Endothelial cell of umbilical vein (primary cell): Measurements from ENCODE around the gene NUMBL. TPM values are rescaled to one million over a fixed set of nuclear protein-coding genes. Genes with fewer than 3 reads are reported as not detected.

Experiments
- BruUV-seq: library from RNA; stranded (reverse); fragments of 400-500 nt; replicated peaks from 2 replicates; lab custom pipeline; 2021; lab: Mats Ljungman, UMichigan
- CTCF ChIA-PET: fragments of 300-600, 350-600 bp; sonication (Branson Sonifier 250); formaldehyde crosslinking; loops from one replicate; lab custom pipeline; 2021; ENCODE audit warnings: antibody characterized with exemption, inconsistent platforms; lab: Charles Lee
- POLR2A ChIA-PET: fragments of 300-600, 350-600 bp; sonication (Branson Sonifier 250); formaldehyde crosslinking; loops from one replicate; lab custom pipeline; 2021; ENCODE audit warnings: antibody characterized with exemption, inconsistent platforms; lab: Charles Lee
- DNase-seq: peaks from one replicate; pipeline ENCODE4 v3.0.0-alpha.2; 2011; ENCODE audit warnings: low read depth, low spot score
- FAIRE-seq: peaks from 2 replicates; lab custom pipeline; 2011; peaks lifted over from hg19 to GRCh38; lab: Jason Lieb, UNC
- H2AFZ ChIP-seq: 2 replicates; pipeline ENCODE4 v1.6.0; 2012; ENCODE audit warnings: low read depth, low read length, control low read depth, inconsistent platforms
- H3K27ac ChIP-seq: 2 replicates; pipeline ENCODE4 v1.5.1; 2011; ENCODE audit warnings: low read depth, mild to moderate bottlenecking, control low read depth, low read length, moderate library complexity; ENCODE audit not compliant: insufficient read depth
- H3K27me3 ChIP-seq, 2 experiments: 2 replicates each; pipeline versions ENCODE4 v1.6.0 to v1.6.1; 2011; ENCODE audit warnings: low read length in 2 of 2, mixed read lengths in 1 of 2; ENCODE audit not compliant: control insufficient read depth in 2 of 2, insufficient read depth in 2 of 2
- H3K36me3 ChIP-seq, 2 experiments: 2 replicates in 1 of 2; 3 replicates in 1 of 2; pipeline ENCODE4 v1.5.1; 2011; ENCODE audit warnings: low read length in 2 of 2, mild to moderate bottlenecking in 1 of 2, moderate library complexity in 1 of 2; ENCODE audit not compliant: control insufficient read depth in 2 of 2, insufficient read depth in 2 of 2; ENCODE audit errors: extremely low read depth in 1 of 2
- H3K4me1 ChIP-seq: 3 replicates; pipeline ENCODE4 v1.5.1; 2011; ENCODE audit warnings: mild to moderate bottlenecking, low read length; ENCODE audit not compliant: control insufficient read depth, insufficient read depth; ENCODE audit errors: extremely low read depth
- H3K4me2 ChIP-seq: 2 replicates; pipeline ENCODE4 v1.6.1; 2011; ENCODE audit warnings: low read length, control low read depth, mixed read lengths; ENCODE audit not compliant: insufficient read depth
- H3K4me3 ChIP-seq, 3 experiments: fragments of 200-600 bp in 1 of 3; sonication (generic), shearing (Covaris generic) in 1 of 3; replicated peaks in 1 of 3; 2 replicates each; pipeline ENCODE4 v1.5.1; 2011 to 2016; ENCODE audit warnings: control low read depth in 3 of 3, low read length in 3 of 3, mild to moderate bottlenecking in 2 of 3, inconsistent platforms in 1 of 3, low read depth in 1 of 3, moderate library complexity in 1 of 3; ENCODE audit not compliant: insufficient read depth in 1 of 3
- H3K79me2 ChIP-seq: 2 replicates; pipeline ENCODE4 v1.6.0; 2012; ENCODE audit warnings: low read length, inconsistent platforms; ENCODE audit not compliant: control insufficient read depth, insufficient read depth
- H3K9ac ChIP-seq: replicated peaks from 2 replicates; pipeline ENCODE3; 2011; ENCODE audit warnings: low read length, control low read depth; ENCODE audit not compliant: insufficient read depth; ENCODE audit errors: extremely low read depth
- H3K9me1 ChIP-seq: replicated peaks from 3 replicates; pipeline ENCODE4 v1.6.0; 2011; ENCODE audit warnings: mild to moderate bottlenecking, low read length; ENCODE audit not compliant: control insufficient read depth, insufficient read depth; ENCODE audit errors: extremely low read depth
- H3K9me3 ChIP-seq: replicated peaks from 2 replicates; pipeline ENCODE4 v1.5.1; 2012; ENCODE audit warnings: low read length, inconsistent platforms; ENCODE audit not compliant: control insufficient read depth, insufficient read depth
- H4K20me1 ChIP-seq: replicated peaks from 2 replicates; pipeline ENCODE3; 2011; ENCODE audit warnings: mild to moderate bottlenecking, low read length; ENCODE audit not compliant: control insufficient read depth, insufficient read depth; ENCODE audit errors: extremely low read depth
- EZH2 ChIP-seq: IDR thresholded peaks from 2 replicates; pipeline ENCODE4 v1.6.1; 2012; ENCODE audit warnings: borderline replicate concordance, low read depth, mild to moderate bottlenecking, moderate library complexity, low read length, inconsistent platforms; ENCODE audit not compliant: severe bottlenecking
- FOS ChIP-seq: IDR thresholded peaks from 2 replicates; pipeline ENCODE4 v1.6.1; 2011; ENCODE audit warnings: mild to moderate bottlenecking, low read length, moderate library complexity, borderline replicate concordance; ENCODE audit not compliant: insufficient read depth
- GATA2 ChIP-seq: IDR thresholded peaks from 2 replicates; pipeline ENCODE4 v1.7.0; 2011; ENCODE audit warnings: low read depth, mild to moderate bottlenecking, moderate library complexity, mixed read lengths, low read length; ENCODE audit not compliant: insufficient read length, insufficient read depth
- JUN ChIP-seq: IDR thresholded peaks from 2 replicates; pipeline ENCODE4 v1.6.1; 2011; ENCODE audit warnings: borderline replicate concordance, low read depth; ENCODE audit not compliant: insufficient read length, insufficient read depth
- MAX ChIP-seq: IDR thresholded peaks from 2 replicates; pipeline ENCODE4 v1.6.1; 2011; ENCODE audit not compliant: insufficient read depth, insufficient read length
- MYC ChIP-seq: IDR thresholded peaks from one replicate; pipeline ENCODE4 v1.6.1; 2011; ENCODE audit warnings: mild to moderate bottlenecking, low read depth, low read length
- POLR2A ChIP-seq: IDR thresholded peaks from 2 replicates; pipeline ENCODE4 v1.6.1; 2012; ENCODE audit warnings: low read depth, mild to moderate bottlenecking, control low read depth, low read length
- POLR2AphosphoS5 ChIP-seq: IDR thresholded peaks from 2 replicates; pipeline ENCODE4 v1.6.1; 2012; ENCODE audit warnings: low read depth, mild to moderate bottlenecking, control low read depth, low read length, moderate library complexity; ENCODE audit not compliant: insufficient read depth
- dilution Hi-C: fragments of 300-500 bp; cut with MboI; formaldehyde crosslinking; loops from one replicate; pipeline ENCODE4 v1.15.0; 2019; ENCODE audit warnings: low sequenced_read_pairs; ENCODE audit not compliant: extremely low pct_ligation_motif_present
- intact Hi-C: fragments of 100-400 bp; cut with micrococcal nuclease; formaldehyde crosslinking; loops from one replicate; pipeline ENCODE4 v1.10.0; 2022
- polyA plus RNA-seq, 4 experiments: library from polyadenylated mRNA; depleted of rRNA in 3 of 4; stranded (reverse) in 3 of 4; unstranded in 1 of 4; fragments of >200 nt; gene quantifications; 2 replicates each; pipeline versions ENCODE4 v1.2.1 to v1.2.3, GENCODE V29; 2011 to 2012; ENCODE audit warnings: missing spikeins in 1 of 4
- total RNA-seq: library from RNA; stranded (reverse); gene quantifications from 2 replicates; pipeline ENCODE4 v1.2.3, GENCODE V29; 2021
- TF ChIP-seq, protein P1 (sequence below), 2 donors: IDR thresholded peaks; 1 replicate in 1 of 2; 2 replicates in 1 of 2; pipeline ENCODE4 v1.5.1; 2011; ENCODE audit warnings: low read length in 2 of 2, mild to moderate bottlenecking in 2 of 2, moderate library complexity in 2 of 2, control low read depth in 1 of 2, inconsistent platforms in 1 of 2, low read depth in 1 of 2; ENCODE audit not compliant: insufficient read depth in 1 of 2; ENCODE audit errors: extremely low read depth in 1 of 2

Gene NUMBL
- total and polyA plus RNA-seq, 2 donors (not counting 3 experiments of a cell fraction or from before 2014, with no cell fraction given) = 21.5 to 46.7 TPM

- Histone ChIP-seq H3K9me1 (no peaks in the 10 kb centered on the region), H3K4me1 (no peaks in the 10 kb centered on the region), H2AFZ (no peak overlapping the region), H4K20me1 (no peaks in the 10 kb centered on the region), H3K27ac (no peak overlapping the region), H3K27me3 (no peaks in the 10 kb centered on the region), H3K9ac (no peak overlapping the region), H3K36me3 (peaks cover 0 to 37% of the 10 kb centered on the region in 2 experiments), H3K4me2 (no peak overlapping the region), H3K4me3 (no peak overlapping the region), H3K9me3 (no peaks in the 10 kb centered on the region), H3K79me2 (no peaks in the 10 kb centered on the region)
- CTCF ChIA-PET = interaction anchor here (1.3 kb wide), 1 partner anchor 19 kb away, joined by 4 read pairs; no protein-coding TSS in a partner anchor
- intact Hi-C loops (no loop called here), dilution Hi-C loops (no loop called here)
- no peak for FAIRE-seq
- BruUV-seq = no TSS peak
- no peak for TF ChIP-seq MAX
- no peak for TF ChIP-seq POLR2AphosphoS5
- TF ChIP-seq MYC = no peak
- no peak for TF ChIP-seq POLR2A
- TF ChIP-seq, protein P1, sequence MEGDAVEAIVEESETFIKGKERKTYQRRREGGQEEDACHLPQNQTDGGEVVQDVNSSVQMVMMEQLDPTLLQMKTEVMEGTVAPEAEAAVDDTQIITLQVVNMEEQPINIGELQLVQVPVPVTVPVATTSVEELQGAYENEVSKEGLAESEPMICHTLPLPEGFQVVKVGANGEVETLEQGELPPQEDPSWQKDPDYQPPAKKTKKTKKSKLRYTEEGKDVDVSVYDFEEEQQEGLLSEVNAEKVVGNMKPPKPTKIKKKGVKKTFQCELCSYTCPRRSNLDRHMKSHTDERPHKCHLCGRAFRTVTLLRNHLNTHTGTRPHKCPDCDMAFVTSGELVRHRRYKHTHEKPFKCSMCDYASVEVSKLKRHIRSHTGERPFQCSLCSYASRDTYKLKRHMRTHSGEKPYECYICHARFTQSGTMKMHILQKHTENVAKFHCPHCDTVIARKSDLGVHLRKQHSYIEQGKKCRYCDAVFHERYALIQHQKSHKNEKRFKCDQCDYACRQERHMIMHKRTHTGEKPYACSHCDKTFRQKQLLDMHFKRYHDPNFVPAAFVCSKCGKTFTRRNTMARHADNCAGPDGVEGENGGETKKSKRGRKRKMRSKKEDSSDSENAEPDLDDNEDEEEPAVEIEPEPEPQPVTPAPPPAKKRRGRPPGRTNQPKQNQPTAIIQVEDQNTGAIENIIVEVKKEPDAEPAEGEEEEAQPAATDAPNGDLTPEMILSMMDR (IDR thresholded peaks at IDR 0.05; ENCODE audit: extremely low read depth in 1 of 2, insufficient read depth in 1 of 2, low read depth in 1 of 2, low read length in 2 of 2) = no peak
- no peak for TF ChIP-seq JUN
- TF ChIP-seq EZH2 = no peak
- TF ChIP-seq GATA2 = no peak
- no peak for TF ChIP-seq FOS
- POLR2A ChIA-PET = no interaction called here
- DNase-seq = no peak
Observed at GRCh38 chr19:40682431-40682964, 8.0 kb downstream of the NUMBL start.
